CD4-positive, alpha-beta T cell treated with Interleukin-15 for 4 hours (primary cell): ENCODE data around the gene SPP1.

Experiments
- DNase-seq: peaks from one replicate; pipeline ENCODE4 v3.0.0-alpha.2; 2020; ENCODE audit warnings: low spot score

Gene SPP1

DNA sequence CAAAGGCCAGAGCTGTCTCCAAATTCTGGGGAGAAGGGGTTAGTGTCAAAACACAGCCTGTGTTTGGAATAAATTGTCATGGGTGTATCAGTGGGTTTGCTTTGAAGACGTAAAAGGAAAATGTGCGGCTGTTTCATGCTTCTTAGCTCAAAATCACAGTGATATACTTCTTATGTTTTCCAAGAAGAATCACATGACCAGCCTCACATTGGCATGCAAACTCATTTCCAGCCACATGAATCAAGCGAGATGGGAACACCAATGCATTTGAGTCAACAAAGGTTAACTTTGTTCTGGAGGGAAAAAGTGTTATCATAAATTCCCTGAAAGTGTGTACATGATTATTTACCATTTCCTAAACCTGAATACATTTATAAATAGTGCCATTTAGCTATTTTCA lies 19.0 kb upstream of the SPP1 start:
- DNase-seq: no peak

DNA sequence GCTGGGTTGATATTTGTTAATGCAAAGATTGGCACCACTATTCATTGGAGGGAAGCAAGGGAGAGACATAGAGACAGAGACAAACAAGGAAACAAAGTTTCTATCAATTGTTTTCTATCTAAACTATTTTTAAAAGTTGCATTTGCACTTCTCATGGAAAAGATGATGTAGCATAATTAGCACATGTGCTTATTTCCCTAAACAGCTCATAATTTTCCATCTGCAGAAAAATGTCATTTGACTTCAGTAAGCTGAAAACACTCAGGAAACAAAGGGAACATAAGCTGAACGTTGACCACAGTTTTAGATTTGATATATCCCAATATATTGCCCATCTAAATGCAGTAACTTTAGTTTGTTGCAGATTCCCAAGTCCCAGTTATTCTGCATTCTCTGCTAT lies 18.5 kb upstream of the SPP1 start:
- DNase-seq: no peak

DNA sequence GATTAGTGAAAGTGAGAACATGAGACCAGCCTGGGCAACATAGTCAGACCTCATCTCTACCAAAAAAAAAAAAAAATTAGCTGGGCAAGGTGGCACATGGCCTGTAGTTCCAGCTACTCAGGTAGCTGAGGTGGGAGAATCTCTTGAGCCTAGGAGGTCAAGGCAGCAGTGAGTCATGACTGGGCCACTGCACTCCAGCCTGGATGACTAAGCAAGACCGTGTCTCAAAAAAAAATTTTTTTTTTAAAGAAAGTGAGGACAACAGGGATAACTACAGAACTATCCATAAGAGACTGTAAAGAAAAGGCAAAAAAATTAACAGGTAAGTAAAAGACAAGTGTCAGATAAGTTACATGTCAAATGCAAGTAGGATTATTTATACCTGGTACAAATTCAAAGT lies 13.5 kb upstream of the SPP1 start:
- DNase-seq: no peak

DNA sequence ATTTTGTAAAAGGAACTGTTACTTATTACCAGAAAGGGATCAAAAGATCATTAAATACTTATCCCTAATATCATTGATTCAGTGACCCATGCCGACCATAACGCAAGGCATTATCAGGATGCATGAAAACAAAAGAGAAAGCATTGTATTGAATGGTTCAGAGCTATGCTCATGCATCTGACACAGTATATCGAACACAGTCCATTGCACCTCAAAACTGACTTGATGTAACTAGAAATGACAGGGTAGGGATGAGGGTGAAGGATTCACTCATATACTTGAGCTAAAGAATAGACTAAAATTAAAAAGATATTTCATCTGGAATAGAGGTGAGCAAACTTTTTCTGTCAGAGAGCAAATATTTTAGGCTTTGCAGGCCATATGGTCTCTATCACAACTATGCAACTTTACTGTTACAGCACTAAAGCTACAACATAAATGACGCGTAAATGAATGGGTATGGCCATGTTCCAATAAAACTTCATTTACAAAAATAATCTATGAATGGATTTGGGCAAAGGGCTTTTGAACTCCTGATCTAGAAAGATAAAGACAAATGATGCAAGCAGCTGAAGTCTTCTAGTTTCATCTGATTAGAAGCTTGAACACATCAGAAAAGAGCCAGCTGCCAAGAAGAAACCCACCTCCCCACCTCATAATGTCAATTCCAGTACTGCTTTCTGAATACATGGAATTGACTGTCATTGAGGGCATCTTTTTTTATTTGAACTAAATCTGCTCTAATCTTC lies 12.9 kb upstream of the SPP1 start:
- DNase-seq: no peak

DNA sequence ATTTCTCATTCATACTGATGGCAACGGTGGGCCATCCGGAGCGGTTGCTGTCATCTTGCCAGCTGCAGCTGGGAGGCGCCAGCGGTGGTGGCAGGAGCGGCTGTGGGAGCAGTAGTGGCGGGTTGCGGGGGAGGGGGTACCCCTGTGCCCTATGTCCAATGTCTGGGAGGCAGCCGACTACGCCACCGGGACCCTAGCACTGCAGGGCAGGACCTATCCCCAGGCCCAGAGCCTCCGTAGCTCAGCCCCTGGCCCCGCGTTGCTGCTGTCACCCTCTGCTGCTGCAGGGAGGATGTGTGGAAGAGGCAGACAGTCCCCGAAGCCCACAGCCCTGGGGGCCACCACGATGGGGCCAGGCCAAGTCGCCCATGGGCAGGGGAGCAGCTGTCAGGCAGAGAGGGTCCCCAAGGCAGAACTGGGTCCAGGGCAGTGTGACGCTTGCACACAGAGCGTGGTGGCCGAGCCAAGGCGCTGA lies 10.0 kb upstream of the SPP1 start:
- DNase-seq: no peak

DNA sequence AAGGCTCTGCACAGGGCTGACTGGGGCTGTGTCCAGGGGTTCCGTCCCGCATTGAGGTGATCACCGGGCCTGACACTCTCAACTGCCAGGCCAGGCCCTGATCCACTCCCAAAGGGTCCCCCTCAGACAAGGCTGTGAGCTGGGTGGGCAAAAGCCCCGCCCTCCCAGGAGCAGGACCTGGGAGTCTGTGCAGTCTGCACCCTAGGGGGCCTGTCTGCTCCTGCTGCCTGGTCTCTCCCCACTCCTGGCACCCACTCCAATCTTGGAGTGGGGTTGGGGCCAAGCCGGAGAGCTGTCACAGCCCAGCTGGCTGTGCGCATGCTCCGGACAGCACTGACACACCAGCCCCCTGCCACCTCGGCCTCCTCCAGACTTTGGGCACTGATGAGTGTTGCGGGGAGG lies 9.4 kb upstream of the SPP1 start:
- no peak for DNase-seq

DNA sequence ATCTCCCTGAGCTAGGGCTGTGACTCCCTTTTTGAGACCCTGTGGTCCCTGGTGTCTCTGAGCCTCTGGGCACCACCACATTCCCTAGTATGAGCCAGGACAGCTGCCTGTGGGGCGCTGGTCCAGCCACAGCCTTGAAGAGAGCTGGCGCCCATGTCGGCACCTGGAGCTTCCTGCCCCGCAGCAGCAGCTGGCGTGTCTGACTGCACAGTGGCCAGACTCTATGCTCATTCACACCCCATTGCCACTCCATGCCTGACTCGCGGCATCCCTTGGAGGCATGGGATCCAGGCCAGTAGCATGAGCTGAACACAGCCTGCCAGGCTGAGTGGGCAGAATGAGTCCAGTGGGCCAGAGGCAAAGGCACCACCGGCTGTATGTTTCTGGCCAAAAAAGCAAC lies 8.3 kb upstream of the SPP1 start:
- no peak for DNase-seq

DNA sequence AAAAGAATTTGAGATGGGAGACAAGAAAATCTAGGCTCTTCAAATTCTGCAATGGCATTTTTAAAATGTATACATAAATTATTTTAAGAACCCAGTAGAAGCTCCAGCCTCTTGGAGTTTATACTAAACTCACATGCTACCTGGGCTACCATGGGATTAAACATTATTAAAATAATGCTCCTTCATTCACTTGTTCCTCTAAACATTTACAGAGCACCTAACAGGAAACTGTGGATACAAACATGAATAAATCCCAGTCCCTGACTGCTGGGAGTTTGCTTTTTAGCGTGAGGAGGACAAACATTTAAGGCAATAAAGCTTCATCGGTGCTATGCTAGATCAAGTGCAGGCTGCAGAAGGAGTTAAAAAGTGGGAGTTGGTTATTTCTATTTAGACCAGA lies 5.4 kb upstream of the SPP1 start:
- no peak for DNase-seq

DNA sequence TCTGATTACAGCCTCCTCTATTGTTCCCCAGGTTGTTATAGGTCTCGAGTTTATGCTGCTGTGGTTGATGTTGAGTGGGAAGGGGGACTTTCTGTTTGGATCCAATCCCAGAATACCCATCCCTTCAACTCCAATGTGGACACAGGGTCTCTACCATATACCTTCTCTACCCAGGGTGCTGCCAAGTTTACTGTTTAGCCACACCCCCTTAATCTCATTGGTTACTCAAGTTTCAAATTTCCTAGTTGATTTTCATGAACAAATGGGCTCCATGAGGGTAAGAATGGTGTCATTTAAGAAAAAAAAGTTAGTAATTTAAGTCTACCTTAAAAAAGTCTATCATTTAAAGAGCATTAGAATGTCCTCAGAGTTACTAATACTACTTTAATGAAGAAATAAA lies 3.6 kb upstream of the SPP1 start:
- no peak for DNase-seq

DNA sequence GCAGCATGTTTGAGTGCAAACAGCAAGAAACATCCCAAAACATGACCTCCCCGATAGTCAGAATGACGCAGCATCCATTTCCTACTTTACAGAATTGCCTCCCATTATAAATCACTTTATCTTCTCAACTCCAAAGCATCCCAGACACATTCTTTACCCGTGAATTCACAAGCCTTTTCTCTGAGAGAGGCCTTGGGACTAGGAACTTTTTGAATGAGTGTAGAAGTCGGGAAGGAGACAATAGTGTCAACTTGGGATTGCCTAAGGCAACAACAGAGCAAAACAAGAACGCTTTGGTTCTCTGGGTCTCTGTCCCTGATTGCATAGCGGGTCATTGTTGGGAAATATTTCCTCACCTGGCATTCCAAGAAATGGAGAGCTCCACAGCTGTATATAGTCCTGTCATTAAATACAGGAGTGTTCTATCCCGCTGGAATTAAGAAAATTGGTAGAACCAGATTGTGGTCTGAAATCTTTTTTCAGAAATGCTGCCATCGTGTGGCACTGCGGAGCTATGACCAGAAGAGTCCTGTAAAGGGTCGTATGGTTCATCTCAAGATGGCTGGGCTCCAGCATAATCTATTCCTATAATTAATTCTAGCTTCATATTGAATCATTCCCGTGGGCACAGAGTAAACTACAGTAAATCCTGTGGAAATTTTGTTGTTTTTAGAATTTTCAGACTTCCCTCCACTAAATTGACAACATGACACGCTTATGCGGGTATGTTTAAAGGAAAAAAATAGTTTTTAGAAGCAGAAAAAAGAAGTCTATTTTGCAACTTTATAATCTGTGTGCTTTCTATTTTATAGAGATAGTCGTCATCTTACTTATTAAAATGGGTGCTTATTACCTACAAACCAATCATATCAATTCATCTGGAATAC lies 2.0 kb upstream of the SPP1 start:
- peak; percentile 37 for DNase-seq

DNA sequence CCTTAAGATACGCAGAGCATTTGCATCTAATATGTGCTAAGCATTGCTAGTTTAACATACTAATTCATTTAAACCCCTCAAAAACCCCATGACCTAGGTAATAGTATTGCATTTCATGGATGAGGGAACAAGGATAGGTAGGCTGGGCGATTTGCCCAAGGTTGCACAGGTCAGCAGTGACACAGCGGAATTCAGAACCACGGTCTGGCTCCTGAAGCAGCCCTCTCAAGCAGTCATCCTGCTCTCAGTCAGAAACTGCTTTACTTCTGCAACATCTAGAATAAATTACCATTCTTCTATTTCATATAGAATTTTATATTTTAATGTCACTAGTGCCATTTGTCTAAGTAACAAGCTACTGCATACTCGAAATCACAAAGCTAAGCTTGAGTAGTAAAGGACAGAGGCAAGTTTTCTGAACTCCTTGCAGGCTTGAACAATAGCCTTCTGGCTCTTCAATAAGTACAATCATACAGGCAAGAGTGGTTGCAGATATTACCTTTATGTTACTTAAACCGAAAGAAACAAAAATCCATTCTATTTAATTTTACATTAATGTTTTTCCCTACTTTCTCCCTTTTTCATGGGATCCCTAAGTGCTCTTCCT lies 555 bp upstream of the SPP1 start:
- no peak for DNase-seq

DNA sequence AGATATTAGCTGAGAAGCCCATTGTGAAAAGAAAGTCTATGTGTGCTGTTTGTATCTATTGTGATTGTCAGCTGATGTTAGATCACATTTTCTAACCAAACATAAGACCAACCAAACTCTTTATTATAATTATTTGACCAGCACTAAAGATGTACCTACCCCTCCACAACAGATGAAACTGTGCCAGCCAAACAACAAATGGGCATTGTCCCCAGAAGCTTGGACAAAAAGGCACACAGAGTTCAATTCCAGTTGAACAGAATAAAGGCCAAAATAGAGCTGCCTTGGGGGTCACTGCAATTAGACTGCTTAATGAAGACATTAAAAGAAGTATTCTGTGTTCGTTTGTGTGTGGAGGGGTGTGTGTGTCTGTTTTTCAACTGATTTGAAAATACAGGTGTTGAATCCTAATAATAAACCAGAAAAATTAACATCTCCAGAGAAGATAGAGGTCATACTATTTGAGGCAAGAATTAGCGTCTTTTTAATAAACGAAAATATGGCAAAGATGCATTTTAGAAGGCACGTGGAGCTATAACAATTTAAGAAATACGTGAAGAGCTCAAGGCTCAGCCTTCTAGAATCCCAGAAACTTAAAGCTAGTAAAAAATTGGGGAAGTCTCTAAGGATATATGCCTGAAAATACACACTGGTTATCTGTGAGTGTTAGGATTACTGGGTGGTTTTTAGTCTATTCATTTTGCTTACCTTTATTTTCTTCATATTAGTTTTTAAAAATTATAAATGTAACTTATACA lies 2.2 kb downstream of the SPP1 start:
- no peak for DNase-seq

DNA sequence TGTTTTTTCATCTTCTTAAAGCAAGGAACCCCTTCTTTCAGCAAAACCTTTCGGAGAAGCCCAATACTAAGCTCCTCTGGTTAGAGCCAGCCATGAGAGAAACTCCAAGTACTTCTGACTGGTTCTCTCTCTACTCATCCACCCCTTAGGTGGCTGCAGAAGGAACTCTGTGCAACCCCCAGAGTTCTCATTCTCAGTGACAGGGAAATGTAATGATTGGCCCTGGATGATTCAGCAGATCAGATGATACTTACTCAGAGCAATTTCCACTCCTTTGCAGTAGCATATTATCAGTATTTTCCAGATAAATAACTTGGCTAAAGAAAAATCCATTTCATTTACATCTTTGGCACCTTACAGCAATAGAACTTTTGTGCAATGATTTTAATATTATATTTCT lies 3.2 kb downstream of the SPP1 start:
- DNase-seq: no peak

DNA sequence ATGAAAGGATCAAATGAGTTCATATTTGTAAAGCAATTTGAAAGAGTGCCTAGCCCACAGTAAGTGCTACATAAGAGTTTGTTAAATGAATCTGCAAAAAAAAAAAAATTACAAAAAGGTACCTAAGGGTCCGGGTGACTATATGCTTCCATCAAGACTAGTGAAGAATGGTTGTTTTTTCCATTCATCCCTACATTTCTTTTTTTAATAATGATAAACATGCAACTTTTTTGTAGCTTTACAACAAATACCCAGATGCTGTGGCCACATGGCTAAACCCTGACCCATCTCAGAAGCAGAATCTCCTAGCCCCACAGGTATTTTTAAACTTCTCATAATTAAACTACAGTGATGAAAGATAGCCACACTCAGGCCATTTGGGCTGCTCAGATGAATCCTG lies 4.3 kb downstream of the SPP1 start:
- no peak for DNase-seq

DNA sequence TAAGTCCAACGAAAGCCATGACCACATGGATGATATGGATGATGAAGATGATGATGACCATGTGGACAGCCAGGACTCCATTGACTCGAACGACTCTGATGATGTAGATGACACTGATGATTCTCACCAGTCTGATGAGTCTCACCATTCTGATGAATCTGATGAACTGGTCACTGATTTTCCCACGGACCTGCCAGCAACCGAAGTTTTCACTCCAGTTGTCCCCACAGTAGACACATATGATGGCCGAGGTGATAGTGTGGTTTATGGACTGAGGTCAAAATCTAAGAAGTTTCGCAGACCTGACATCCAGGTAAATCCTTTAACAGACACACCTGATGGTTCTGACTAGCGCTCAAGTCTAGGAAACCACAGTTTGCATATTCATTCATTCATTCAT lies 6.0 kb downstream of the SPP1 start:
- DNase-seq: no peak

DNA sequence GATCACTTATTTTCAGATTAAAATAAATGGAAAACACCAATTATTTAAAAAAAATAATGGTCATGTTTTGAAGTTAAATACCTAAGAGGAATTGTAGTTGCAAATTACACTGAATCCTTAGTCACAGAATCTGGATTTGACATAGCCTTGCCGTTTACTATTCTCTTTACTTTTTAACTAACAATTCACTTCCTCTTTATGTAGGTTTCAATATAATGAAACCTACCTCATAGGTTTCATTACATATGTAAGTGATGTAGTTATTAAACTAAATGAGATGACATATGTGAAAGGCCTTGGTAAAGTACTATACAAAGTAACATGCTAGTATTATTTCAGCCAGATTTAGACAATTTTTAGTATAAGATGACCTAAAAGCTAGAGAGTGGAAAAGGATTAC lies 6.5 kb downstream of the SPP1 start:
- DNase-seq: no peak

DNA sequence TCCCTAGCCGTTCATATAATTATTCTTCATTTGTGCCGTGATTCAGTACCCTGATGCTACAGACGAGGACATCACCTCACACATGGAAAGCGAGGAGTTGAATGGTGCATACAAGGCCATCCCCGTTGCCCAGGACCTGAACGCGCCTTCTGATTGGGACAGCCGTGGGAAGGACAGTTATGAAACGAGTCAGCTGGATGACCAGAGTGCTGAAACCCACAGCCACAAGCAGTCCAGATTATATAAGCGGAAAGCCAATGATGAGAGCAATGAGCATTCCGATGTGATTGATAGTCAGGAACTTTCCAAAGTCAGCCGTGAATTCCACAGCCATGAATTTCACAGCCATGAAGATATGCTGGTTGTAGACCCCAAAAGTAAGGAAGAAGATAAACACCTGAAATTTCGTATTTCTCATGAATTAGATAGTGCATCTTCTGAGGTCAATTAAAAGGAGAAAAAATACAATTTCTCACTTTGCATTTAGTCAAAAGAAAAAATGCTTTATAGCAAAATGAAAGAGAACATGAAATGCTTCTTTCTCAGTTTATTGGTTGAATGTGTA lies 7.0 kb downstream of the SPP1 start:
- no peak for DNase-seq

DNA sequence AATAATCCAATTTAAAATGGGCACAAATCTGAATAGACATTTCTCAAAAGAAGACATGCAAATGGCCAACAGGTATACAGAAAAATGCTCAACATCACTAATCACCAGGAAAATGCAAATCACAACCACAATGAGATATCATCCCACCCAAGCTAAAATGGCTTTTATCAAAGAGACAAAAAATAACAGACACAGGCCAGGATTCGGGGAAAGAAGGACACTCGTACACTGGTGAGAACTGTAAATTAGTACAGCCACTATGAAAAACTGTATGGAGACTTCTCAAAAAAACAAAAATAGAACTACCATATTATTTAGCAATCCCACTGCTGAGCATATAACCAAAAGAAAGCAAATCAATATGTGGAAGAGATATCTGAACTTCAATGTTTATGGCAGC lies 8.5 kb downstream of the SPP1 start:
- DNase-seq: no peak

DNA sequence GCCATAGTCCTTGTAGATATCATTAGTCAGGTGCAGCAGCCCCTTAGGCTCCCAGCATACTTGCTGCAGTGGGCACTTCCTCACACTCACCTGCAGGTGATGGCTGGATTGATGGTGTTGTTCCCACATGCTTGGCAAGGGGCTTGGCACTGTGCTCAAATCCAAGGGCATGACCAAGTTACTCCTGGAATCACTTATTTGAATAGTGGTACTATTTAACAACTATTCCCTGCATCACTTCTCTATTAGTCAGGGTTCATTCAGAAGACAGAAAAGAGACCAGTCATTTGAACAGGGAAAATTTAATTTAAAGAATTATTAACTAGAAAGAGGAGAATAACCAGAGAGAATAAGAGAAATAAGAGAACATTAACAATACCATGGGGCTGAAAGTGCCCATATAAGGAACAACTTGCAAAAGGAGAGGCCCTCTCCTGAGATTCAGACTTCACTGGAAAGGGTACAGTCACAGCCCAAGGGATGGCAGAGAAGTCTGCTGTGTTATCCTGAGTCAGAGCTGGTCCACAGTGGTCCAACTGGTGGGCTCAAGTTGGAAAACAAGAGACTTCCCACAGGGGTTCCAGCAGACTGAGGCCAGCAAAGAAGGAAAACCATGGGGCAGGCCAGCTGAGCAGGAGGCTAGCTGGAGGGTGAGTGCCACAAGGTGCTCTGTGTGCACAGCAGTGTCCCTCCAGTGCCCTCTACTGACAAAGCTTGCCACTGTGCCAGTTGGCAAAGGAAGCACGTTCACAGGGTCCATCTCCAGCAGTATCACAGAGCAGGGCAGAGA lies 9.8 kb downstream of the SPP1 start:
- DNase-seq: peak; percentile 35

DNA sequence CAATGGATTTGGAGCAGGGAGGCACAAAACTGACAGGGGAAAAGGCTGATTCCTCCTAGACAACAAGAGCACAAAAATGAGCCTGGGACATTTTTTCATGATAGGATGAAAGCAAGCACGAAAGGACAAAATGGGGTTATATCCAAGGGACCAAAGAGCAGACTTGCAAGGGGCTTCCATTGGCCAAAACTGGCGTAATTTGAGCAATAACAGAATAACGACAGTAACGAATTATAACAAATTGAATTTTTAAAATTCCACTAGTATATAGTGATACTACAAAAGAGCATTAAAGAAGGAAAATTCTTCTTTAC lies 10.3 kb downstream of the SPP1 start:
- no peak for DNase-seq

DNA sequence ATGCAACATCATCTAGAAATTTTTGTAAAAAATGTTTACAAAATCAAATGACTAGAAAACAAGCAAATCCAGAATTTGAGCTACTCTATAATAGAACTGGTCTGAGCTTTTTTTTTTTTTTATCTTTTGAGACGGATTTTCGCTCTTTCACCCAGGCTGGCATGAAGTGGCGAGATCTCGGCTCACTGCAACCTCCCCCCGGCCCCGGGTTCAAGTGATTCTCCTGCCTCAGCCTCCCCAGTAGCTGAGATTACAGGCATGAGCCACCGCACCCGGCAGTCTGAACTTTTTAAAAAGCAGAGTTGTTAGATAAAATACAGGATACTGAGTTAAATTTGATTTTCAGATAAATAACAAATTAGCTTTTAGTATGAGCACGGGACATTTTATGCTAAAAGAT lies 11.0 kb downstream of the SPP1 start:
- no peak for DNase-seq
